HG02623 (cell line): ENCODE data around the gene CYP27B1.

Experiments
- ATAC-seq: cut with Tn5 transposase; IDR thresholded peaks from one replicate; pipeline ENCODE4 v1.9.1; 2021; ENCODE audit warnings: moderate library complexity; ENCODE audit not compliant: unreplicated experiment

The CYP27B1 gene

DNA sequence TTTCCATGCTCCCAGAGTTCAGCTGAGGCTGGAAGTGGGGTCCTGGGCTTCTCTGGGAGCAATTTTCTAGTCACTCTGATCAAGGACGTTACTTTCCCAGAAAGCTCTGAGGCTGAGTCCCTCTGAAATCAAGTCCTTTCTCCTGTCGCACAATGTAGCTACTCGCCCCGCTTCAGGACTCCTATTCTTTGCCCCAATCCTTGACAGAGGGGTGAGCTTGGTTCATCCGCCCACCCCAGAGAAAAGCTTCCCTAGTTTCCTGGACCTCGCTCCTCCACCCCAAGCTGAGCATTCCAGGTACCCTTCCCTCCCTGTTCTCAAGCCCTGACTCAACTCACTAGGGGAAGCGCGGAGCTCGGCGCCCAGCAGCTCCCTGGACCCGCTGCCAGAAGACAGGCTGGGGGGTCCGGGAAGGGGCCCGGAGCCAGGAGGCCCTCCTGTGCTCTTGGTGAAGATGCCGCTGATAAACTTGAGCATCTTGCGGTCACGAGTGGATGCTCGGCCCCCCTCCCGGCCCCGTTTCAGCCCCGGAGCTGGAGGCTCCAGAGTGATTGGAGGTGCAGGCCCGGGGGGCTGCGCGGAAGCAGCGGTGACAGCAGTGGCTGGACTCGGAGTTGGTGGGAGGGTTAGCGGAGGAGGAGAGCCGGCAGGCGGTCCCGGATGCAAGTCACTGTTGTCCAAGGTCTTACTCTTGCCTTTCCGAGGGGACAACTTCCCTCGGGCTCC, 30.0 kb downstream of the CYP27B1 start:
- no peak for ATAC-seq

DNA sequence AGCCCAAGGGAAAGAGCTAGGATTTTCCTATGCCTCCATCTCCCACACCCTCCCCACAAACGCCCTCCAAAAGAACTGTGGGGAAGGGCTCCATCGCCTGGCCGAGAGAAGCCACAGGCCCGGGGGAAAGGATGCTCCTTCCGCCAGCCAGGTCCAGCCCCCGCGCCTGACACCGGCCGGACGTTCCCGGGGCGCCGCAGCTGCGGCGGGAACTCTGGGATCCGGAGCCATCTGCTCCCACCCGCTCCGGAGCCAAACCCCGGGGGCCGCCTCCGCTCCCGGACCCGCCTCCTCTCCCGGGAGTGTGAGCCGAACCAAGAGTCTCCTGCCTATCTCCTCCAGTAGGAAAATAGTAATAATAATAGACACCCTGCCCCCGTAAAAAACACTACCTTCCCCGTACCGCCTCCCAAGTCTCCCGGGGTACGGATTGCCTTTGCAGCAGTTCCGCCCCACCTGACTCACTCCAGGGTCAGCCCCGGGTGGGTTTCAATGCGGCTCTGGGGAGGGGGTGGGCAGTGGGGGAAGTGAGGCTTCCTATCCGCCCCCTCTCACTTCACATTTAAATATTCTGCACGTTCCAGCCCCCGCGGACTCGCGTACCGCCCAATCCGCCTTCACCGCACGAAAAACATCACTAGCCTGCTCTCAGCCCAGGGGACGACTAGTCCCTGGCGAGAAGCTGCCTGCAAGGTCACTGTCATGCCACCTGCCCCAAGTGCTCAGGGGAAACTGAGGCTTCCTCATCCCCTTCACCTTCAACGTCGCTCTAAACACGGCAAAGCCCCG, 30.7 kb downstream of the CYP27B1 start:
- no peak for ATAC-seq

DNA sequence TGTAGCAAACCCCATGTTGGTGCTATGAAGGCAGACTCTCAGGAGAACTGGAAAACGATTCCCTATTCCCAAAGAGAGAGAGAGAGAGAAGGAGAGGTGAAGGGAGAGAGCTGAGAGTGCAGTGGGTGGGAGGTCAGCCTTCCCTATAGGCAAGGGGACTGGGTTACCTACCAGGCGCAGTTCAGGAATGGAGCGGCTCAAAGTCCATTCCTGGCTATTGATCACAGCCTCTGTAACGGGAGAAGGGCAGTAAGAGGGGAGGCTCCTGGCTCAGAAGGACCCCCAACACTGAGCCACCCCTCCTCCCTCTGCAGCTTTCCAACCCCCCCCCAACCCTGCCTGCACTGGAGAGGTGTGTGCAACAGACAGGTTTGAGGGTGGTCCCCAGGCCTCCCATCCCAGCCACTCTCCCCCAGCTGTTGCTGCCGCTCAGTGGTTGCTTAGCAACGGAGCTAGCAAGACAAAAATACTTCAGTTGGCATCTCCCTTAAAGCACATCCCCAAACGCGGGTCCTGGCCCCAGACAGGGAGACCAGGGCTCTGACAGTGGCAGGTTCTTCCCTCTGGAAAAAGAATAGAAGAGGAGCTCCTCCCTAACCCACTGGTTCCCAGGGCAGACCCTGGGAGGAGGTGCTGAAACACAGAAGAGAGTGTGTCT, 31.6 kb downstream of the CYP27B1 start:
- ATAC-seq = no peak

DNA sequence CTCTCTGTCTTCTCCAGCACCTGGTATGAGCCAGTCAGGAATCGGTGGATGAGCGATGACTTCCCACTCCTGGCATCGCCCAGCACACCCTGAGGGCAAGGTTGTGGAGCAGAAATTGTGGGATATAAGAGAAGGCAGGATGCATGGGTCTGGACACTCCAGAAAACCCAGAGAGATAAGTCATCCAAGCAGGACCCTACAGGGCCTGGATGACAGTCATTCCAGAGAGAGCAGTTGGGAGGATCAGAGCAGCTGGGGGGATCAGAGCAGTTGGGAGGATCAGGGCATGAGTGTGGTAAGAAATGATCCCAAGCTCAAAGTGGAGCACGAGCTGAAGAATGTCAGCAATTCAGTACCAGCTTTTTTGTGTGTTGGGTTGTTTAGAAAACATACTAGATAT, 32.3 kb downstream of the CYP27B1 start:
- no peak for ATAC-seq

DNA sequence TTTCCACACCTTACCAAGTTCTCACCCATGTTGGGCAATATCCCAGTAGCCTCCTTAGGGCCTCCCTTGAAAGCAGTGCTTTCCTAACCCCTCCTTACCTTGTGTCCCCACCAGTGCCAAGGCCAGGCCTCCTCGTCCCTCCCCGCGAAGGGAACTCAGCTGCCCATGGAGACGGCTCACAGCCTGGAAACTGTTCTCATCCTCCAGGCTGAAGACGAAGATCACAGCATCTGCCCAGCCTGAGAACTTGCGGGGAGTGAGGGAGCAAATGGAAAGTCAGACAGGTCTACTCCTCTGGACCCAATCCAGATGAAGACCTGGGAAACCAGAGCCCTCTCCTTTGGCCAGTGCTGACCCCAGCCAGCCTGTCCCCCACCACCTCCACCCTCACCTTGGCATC, 33.0 kb downstream of the CYP27B1 start:
- no peak for ATAC-seq

DNA sequence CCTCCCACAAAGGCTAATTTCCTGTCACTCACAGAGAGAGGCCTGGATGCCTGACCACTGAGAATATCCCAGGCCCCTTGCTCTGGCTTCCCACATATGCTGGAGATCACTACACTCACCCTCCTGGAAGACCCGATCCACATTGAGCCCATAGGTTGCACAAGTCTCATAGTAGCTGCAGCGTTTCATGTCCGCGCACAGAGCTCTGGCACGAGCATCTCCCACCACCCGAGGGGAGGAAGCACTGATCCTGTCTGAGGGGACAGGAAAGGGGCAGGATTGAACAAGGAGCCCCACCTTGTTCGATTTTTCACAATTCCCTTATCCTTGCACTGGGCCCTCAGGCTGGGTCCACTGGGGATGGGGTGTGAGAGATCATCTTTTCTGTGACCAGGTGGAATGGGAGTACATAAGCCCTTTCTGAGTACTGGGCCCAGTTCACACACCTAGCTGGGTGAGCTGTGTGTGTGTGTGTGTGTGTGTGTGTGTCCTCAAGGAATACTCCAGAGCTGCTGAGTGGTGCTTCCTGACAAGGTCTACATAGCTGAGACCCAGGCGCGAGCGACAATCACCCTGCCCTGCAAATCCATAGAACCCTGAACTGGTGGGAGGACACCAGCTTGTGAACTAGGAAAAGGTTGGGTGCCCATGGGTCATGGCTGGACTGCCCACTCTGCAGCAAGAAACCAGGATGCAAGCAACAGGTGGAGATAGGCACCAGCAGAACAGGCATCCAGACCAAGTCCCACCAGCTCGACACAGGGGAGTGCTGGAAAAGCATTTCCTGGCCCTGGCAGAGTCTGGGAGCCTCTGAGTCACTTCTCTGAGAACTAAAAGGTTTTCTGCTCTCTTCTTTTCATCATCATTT, 33.9 kb downstream of the CYP27B1 start:
- ATAC-seq = no peak

DNA sequence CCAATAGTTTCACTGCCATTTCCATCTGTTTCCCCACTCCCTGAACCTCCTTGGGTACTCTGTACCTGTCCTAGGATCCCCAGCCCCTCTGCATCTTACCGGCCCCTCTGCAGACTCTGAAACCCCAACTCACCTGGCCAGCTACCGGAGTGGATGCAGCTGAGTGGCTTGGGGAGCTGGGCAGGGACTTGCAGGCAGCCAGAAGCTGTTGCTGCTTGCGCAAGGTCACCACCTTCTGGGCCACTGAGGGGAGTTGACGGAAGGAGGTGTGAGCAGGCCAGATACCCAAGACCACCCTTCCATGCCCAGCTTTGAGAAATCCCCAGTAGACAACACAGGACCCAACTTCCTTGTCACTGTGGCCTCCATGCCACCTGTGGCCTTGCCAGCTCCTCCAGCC, 34.6 kb downstream of the CYP27B1 start:
- no peak for ATAC-seq

DNA sequence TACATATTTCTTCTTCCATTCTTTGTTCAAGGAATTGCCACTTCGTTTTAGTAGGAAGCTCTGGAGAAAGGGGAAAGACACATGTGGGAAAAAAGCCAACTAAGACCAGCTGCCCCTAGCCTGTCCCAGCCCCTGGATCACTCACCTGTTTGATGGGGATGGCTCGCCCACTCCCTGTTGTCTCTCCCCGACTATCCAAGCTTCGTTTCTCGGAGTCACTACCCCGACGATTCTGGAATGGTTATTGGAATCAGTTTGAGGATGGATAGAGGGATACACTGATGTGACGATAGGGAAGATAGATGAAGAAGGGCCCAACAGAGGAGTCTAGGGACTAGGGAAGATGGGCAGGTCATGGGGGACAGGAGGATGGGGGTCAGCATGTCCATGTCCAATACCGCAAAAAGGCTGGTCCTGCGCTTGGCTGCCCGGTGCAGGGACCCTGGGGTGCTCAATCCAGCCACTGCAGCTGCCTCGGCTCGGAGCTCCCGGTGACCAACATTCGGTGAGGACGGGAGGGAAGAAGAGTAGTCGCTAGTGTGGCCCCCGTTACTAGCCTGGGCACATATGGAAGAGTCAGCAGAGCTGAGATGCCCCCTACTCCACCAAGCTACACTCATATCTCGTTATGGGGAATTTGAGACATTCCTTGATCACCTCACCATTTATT, 35.3 kb downstream of the CYP27B1 start:
- ATAC-seq = no peak

DNA sequence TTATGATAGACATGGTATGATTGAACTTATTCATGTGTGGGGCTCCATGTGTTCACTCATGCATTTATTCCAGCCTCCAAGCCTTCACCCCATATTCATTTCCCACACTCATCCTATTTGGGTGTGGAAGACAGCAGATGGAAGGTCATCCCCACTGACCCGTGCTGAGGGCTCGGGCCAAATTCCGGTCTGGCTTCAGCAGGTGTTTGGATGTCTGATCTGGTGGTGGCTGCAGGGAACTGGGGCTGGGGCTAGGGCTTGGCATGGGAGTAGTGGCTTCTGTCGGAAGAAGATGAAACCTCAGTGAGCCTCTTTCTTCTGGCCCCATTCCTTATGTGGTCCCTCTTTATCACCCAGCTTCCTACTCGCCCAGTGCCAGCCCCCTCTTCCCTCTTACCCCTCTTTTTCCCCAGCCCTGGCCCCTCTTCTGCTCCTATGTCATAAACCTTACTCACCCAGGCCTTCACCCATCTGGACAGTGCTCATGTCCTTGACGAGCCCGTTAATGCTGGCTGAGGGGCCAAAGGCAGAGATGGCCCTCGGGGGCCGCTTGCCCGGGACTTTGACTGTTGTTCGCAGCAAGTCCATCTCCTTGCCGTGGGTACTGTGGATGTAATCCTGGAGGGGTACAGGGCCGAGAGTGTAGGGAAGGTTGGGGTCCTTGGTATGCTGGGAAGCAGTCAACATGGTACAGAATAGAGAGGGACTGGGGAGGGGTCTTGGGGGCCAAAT, 36.4 kb downstream of the CYP27B1 start:
- no peak for ATAC-seq

DNA sequence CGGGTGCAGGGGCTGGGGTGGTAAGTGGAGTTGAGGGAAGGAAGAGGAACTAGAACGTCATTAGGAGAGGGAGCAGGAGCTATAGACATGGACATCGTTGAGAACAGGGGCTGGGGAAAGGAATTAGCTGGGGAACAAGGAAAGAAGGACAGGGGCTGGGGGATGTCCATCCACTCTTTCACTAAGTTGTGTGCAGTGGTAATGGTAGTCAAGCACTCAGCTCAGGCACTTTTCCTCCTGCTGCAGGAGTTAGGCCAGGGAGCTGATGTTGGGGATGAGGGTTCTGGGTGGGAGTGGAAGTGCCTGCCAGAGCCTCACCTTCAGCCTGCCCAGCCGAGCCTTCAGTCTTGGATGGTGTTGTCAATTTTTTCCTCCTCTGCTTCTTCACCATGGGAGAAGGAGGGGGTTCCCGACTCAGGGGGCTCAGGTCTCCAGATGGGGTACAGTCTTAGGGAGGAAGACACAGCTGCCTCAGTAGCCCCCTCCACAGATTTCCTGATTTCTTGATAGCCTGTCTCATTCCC, 37.5 kb downstream of the CYP27B1 start:
- no peak for ATAC-seq

DNA sequence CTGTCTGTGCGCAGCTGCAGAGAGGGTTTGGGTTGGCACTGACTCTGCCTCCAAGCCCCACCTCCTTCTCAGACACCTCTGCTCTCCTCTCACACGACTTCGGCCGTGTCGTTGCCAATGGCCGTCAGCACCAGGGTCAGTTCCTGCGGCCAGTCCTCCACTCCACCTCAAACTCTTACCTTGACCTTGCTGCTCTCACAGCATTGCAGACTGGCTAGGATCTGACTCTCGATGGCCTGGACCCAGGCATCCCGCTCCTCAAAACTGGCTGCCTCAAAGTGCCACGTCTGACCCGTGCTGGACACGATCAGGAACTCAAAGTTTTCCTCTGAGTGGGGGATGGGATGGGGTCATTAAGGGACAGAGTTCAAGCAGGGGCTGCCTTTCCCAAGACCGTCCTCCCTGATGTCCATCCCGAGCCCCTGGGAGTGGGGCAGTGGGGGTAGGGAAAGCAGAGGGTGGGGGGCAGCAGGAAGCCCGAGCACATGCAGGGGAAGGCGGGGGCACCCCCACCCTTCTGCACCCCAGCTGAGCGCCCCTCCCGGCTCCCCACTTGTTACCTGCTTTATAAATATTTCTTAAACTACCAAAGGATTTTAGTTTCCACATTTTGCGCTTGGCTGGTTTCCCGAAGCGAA, 39.0 kb downstream of the CYP27B1 start:
- no peak for ATAC-seq

DNA sequence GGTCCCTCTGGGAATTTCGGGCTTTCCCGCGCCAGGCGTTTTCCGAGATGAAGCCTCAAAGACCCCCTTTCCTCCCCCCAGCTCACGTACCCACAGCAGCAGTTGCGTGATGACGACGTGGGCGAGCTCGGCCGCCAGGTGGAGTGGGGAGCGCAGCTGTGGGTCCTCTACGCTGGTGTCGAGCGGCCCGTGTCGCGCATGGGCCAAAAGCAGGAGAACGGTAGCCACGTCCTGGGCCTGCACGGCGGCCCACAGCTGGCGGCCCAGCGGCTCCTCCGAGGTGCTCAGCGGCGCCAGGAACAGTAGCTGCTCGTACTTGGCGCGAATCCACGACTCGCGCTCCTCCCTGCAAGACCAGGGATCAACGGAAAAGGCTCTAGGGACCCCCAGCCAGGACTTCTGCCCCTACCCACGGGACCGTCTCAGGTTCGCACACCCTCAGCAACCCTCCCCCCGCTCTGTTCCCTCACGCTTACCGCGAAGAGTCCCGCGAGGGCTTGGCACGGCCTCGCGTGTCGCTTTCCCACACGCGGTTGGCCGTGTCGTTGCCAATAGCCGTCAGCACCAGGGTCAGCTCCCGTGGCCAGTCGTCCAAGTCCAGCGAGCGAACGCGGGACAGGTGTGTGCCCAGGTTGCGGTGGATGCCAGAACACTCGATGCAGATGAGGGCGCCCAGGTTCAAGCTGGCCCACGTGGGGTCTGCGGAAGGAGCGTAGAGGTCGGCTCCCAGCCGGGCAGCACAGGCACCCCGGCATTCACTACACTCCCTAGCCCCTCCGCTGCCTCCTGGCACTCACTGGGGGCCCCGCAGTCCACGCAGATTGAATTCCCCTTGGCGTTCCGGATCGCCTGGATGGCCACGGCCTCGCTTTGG, 39.8 kb downstream of the CYP27B1 start:
- ATAC-seq = no peak

DNA sequence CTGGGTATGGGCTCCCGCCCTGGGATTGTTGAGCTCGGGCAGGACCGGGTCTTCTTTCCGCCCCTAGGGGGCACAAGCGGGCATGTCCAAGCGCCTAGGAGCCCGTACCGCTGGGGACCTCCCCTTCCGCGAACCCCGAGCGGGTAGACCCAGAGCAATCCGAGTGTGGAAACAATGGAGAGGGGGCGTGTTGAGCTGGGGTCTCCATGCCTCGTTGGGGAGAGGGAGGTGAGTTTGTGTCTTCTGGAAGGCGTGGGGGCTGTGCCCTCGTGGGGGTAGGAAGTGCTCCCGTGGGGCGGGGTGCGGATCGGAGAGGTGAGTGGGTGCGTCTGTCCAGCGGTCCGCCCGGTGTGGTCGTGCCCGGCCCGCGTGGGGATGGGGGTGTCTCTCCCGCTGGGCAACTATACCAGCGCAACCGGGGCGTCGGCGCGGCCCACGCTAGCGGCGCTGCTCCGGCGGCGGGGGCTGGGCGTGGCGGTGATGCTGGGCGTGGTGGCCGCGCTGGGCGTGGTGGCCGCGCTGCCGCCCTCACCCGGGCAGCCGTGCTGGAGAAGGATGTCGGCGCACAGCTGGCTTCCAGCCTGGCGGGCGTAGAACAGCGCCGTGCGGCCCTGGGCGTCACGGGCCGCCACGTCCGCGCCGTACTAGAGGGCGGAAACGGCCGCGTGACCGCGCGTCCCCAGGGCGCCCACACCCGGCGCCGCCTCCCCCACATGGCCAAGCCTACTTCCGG, 40.6 kb downstream of the CYP27B1 start:
- no peak for ATAC-seq

DNA sequence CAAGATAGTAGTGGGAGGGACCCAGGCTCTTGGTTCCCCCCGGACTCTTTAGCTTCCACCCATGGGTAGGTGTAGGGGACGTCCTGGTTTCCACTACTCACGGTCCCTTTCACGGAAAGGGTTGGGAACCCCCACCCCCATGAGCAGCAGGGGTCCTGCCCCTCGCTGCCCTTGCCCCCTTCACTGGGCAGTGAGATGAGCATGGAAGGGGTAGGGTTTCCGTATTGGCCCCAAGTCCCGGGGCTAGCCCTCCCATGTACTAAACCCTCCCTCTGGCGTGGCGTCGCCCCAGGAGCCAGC, 41.1 kb downstream of the CYP27B1 start:
- ATAC-seq = no peak

DNA sequence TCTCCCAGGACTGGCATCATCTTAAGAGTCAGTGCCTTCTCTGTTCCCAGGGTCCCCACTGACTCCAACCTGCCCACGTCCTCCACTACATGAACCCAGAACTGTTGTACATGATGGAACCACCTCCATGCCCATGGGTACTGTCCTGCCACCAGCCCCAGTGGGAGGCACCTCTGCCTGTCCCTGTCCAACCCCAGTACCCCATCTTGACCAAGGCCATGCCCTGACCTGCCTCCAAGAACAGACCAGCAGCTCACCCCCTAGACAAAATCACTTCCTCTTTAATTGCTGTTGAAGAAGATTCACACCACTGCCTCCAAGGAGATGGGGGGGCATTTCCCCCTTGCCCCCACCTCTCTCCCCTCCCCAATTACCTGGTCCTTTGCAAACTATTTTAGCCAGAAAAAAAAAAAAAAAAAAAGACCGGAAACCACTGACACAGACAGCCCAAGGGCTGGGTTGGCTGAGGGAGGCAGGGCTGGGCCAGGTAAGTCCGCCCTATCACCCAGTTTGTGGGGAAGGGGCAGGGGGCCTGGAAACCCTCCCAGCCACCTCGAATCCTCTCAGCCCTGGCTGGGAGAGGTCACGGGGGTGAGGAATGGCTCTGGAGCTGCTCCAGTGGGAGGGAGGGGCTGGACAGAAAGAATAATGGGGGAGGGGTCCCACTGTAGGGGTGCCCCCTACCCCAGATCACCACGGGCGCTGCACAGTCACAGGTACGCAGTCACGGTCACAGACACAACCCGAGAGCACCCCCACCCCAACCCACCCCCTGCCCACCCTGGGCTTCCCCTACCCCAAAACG, 41.7 kb downstream of the CYP27B1 start:
- no peak for ATAC-seq

DNA sequence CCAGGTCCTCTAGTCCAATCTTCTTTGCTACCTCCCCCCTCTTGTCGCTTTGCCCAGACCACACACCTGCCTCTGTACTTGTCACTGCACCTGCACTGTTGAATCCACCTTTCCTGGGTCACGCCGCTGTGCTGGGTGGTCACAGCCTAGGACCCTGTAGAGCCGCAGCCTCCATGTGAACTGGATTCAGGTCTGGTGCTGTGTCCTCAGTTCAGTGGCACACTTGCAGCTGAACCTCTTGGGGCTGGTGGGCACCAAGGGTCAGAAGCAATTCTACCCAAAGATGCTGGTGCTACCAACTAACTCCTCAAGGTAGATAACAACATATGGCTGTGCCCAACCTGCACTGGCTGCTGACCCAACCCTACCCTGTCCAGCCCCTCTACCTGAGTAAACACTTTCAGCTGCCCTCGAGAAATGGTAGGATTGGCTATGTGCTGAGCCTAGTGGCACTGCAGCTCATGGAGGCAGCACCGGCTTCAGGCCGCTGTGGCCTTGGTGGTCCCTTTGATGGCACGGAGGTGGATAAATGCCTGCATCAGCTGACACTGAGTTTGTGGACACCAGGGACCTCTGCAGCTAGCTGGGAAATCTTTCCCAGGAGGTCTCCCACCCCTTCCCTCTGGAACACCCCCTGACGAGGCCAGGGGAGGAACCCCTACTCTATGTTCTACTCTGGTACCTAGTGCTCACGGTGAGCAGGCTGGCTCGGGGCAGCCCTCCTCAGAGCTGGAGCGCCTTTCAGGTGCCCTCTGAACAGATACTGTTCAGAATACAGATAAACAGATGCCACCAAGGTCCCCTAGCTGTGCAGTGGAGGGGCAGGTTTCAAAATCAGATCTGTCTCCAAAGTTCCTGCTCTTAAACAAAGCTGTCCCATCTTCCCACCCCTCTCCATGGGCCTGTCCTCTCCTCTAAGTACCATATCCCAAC, 42.6 kb downstream of the CYP27B1 start:
- ATAC-seq = no peak
